GM12875 (cell line): ENCODE data around the gene AMOT.

ENCODE experiments used
- H3K4me3 ChIP-seq: one replicate; pipeline ENCODE4 v1.5.1; 2011; ENCODE audit warnings: low read depth, low read length, control low read depth
- TF ChIP-seq, protein P1 (sequence below): IDR thresholded peaks from 2 replicates; pipeline ENCODE4 v1.5.1; 2011; ENCODE audit warnings: low read depth, mild to moderate bottlenecking, control low read depth, inconsistent platforms, low read length, moderate library complexity, borderline replicate concordance; ENCODE audit not compliant: insufficient read depth

AMOT gene

DNA sequence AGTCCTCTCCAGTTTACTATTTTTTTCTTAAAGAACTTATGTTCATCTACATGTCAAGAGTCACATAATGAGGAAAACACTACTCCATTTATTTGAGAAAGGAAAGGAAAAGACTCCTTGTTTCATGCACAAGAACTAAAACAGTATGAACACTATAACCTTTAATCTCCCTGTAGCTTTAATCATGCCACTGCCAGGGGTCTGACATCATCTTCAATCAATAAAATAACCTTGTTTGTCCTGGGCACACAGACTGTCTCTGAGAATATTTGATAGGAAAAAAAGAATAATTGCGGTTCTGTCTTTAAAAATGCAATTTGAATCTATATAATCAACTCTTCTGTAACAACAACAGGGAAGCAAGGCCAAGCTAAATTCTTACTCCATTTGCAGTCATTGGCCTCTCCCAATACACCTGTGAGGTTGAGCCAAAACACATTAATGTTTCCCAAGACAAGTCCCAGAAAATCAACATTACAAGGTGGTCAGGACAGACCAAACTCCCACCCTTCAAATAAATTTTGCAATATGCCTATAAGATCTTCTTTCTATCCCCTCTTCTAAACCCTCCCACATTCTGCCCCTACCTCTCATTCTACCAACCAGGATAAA lies 13.2 kb downstream of the AMOT start:
- no peak overlapping the region for H3K4me3 ChIP-seq
- TF ChIP-seq, protein P1, sequence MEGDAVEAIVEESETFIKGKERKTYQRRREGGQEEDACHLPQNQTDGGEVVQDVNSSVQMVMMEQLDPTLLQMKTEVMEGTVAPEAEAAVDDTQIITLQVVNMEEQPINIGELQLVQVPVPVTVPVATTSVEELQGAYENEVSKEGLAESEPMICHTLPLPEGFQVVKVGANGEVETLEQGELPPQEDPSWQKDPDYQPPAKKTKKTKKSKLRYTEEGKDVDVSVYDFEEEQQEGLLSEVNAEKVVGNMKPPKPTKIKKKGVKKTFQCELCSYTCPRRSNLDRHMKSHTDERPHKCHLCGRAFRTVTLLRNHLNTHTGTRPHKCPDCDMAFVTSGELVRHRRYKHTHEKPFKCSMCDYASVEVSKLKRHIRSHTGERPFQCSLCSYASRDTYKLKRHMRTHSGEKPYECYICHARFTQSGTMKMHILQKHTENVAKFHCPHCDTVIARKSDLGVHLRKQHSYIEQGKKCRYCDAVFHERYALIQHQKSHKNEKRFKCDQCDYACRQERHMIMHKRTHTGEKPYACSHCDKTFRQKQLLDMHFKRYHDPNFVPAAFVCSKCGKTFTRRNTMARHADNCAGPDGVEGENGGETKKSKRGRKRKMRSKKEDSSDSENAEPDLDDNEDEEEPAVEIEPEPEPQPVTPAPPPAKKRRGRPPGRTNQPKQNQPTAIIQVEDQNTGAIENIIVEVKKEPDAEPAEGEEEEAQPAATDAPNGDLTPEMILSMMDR: no peak

DNA sequence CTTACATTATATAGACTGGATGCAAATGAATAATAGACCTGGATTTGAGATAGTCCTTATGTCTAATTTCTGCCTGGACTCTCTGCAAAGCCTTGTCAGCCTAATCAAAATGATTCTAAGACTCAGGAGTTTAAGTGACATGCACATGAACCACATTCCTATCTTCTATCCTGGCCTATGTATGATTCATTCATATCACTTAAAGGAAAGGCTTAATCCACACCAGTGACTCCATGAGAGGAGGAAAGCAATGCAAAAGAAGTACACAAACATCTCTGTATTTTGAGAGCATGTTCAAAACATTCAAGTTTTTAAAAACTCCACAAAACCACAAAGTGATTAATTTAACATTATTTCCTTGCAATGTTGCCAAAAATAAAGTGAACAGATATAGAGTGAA lies 14.6 kb downstream of the AMOT start:
- TF ChIP-seq, protein P1: no peak
- no peak overlapping the region for H3K4me3 ChIP-seq

DNA sequence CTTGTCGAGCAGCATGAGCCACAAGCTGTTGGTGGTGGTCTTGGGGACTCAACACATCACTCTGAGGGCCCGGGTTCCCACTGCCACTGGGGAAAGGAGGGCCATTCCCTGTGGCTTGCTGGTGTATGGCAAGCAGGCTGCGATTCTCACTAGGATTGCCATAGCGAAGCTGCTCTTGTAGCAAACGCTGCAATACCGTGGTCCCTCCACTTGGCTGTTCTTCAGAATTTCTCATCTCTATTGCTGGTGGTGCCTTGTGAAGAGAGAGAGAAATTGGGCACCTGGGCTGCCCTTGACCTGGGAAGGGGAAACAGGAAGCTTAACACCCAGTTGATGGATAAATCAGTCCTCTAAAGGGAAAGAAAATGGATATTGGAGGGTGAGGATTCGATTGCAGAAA lies 17.7 kb downstream of the AMOT start:
- TF ChIP-seq, protein P1: no peak

DNA sequence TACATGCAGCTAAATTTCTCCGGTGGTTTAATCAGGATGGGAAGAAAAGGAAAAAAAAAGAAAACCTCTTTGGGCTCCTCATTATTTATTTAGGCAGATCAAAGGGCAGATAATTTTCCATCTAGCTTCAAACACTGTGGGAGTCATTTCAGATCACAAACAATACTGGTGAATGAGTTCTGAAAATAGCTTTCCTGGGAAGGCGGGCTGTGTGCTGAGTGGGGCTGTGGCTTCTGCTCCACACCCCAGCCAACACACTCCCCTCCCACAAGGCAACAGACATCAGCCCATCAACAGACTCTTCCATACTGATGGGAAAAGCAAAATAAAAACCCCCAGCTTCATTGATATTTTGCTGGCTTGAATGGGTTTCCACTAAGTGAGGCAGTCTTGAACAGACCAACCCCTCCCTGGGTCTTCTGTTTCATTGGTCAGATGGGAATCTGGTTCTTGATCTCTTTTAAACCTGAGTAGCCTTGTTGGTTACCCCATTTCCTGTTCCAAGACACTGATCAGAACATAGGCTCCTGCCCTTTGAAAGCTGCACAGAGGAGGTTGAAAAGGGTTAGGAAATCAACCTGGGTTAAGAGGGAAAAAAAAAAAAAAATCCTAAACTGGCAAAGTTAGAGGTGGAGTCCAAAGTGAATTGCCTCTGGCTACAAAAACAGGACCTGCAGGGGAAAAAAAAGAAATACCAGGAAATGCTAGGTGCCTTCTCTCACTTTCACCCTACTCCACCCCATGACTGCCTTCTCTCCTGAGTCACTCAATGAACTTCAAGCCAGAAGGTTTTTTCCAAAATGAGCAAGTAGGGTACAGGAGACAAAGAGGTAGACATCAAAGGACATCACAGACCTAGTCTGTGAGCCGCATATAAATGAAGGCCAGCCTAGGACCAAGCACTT lies 20.0 kb downstream of the AMOT start:
- TF ChIP-seq, protein P1: no peak
- H3K4me3 ChIP-seq: no peak overlapping the region

More for the DNA sequence above, 17.7 kb downstream of the AMOT start:
- H3K4me3 ChIP-seq: no peak overlapping the region

DNA sequence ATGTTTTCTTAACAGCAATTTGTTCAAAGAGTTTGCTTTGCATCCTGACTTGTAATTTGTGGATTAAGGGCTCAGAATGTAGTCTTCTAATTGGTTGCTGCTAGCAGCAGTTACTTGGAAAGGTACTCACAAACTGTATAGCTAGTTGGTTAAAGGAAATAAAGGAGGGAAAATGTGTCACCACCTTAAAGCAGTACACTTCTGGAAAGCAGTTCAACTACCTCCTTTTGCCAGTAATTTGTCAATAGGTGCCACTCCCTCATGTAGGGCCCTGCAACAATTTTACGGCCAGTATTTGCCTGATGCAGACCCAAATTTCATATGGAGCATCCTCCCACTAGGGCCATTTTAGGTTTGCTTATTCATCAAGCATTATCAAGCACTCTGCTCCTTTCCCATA lies 20.8 kb downstream of the AMOT start:
- TF ChIP-seq, protein P1: no peak
- no peak overlapping the region for H3K4me3 ChIP-seq

DNA sequence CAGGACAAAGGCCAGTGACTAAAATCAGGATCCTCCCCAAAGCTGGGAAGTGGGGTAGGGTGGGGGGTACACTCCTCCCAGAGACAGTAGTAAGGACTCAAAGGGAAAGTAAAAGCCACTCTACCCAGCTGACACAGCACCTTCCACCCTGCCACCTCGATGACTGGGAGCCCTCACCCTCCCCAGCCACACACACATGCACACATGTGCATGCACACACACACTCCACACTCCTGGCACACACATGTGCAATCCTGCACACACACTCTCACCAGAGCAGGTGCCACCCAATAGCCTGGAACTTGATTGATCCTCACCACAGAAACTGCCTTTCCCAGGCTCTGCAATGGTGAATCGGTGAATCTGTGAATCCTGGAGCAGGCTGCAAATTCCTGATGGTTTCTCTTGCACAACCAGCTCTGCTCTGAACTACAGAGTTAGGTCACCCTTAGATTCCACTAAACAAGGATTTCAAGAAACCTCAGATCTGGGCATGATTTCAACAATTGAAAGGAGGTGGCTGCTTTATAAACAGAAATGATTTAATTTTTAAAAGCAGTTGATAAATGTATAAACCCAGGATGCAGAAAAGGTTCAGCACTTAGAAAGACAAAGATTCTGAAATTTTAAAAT lies 21.5 kb downstream of the AMOT start:
- TF ChIP-seq, protein P1: no peak
- H3K4me3 ChIP-seq: no peak overlapping the region
